Ovary (tissue), 9 donors: Measurements from ENCODE around the gene RASIP1. TPM values are rescaled to one million over a fixed set of nuclear protein-coding genes. Genes with fewer than 3 reads are reported as not detected.

Source experiments
- DNase-seq, 5 donors: peaks; one replicate each; pipeline ENCODE4 v3.0.0-alpha.2; 2019 to 2020
- H3K27ac ChIP-seq, 2 donors: fragments of 200-600 bp; one replicate each; pipeline versions ENCODE4 v1.5.1 to v1.8.0; 2019 to 2022
- H3K27me3 ChIP-seq: fragments of 200-600 bp; one replicate; pipeline ENCODE4 v1.8.0; 2022
- H3K36me3 ChIP-seq: fragments of 200-600 bp; sonication (generic); one replicate; pipeline ENCODE4 v1.5.1; 2019
- H3K4me1 ChIP-seq: one replicate; pipeline ENCODE4 v1.8.1; 2013; ENCODE audit warnings: mild to moderate bottlenecking, moderate library complexity; ENCODE audit not compliant: insufficient read depth
- H3K4me3 ChIP-seq: fragments of 200-600 bp; sonication (generic); one replicate; pipeline ENCODE4 v1.5.1; 2017
- H3K9me3 ChIP-seq, 2 donors: fragments of 200-600 bp in 1 of 2; sonication (generic) in 1 of 2; one replicate each; pipeline versions ENCODE4 v1.5.1 to v1.8.1; 2013 to 2019; ENCODE audit warnings: mild to moderate bottlenecking in 1 of 2, moderate library complexity in 1 of 2
- CTCF ChIP-seq, 3 donors: fragments of 450-650 bp in 2 of 3; fragments of 200-600 bp in 1 of 3; IDR thresholded peaks; one replicate each; pipeline versions ENCODE4 v1.5.1 to v1.8.0; 2016 to 2022; ENCODE audit warnings: antibody characterized with exemption in 3 of 3, mild to moderate bottlenecking in 1 of 3
- EP300 ChIP-seq: sonication (generic); formaldehyde crosslinking; IDR thresholded peaks from one replicate; pipeline ENCODE4 v1.6.1; 2017; ENCODE audit warnings: antibody characterized with exemption
- POLR2A ChIP-seq: fragments of 450-650 bp; IDR thresholded peaks from one replicate; pipeline ENCODE4 v1.6.1; 2017; ENCODE audit warnings: antibody characterized with exemption, mild to moderate bottlenecking, moderate library complexity
- WGBS, 3 donors: extraction: QIAGEN DNeasy Blood & Tissue Kit in 1 of 3; methylation state at CpG; one replicate each; pipeline versions ENCODE4 v1.1.5 to v1.1.7; 2013 to 2017; 5-methylcytosine and 5-hydroxymethylcytosine counted together
- intact Hi-C, 4 donors: fragments of 100-400 bp; cut with DNase I; formaldehyde crosslinking; loops; one replicate each; pipeline versions ENCODE4 v1.11.0 to v1.15.1; 2022 to 2023
- polyA plus RNA-seq, 2 donors: library from polyadenylated mRNA; stranded (reverse); fragments of 200-250 nt in 1 of 2; fragments of 350-450 nt in 1 of 2; fragmentation: Illumina TruSeq in 1 of 2; extraction: RNeasy Lipid Tissue Mini Kit (QIAGEN cat#74804) in 1 of 2; gene quantifications; one replicate each; pipeline ENCODE4 v1.2.3, GENCODE V29; 2013 to 2014
- total RNA-seq, 7 donors: library from RNA; depleted of rRNA in 2 of 7; stranded (reverse); fragments of >200 nt in 2 of 7; fragmentation: NEBNext Ultra II Directional in 3 of 7; extraction: Animal tissue kit (Norgen Biotek cat#: 25700) in 3 of 7; gene quantifications; one replicate each; pipeline versions ENCODE4 v1.1.0 to v1.2.4, GENCODE V29; 2016 to 2023
- donor health status: DM: no; HTN: no; CAD: no; lungs with moderate emphysema.
- donor health status: DM: no; HTN: no; CAD: no.
- donor health status: Bipolar disorder and iron deficiency.
- donor health status: DM: yes; HTN: yes; CAD: no.
- donor health status: DM: no; HTN: no; CAD: no.
- donor health status: DM: yes; HTN: yes; CAD: no.

The RASIP1 gene
- total and polyA plus RNA-seq, 9 donors: 4.1 to 25.9 (median 14.2) TPM

- DNase-seq: no peak
- no peak overlapping the region for H3K27ac ChIP-seq
- WGBS, 3 donors: 82 to 89% (median 84%) methylated on average over 11 of the region's 11 CpGs
- H3K27me3 ChIP-seq: no peaks in the 10 kb centered on the region
- TF ChIP-seq CTCF (IDR thresholded peaks at IDR 0.05) (no peak), POLR2A (no peak), EP300 (no peak)
- H3K9me3 ChIP-seq: no peaks in the 10 kb centered on the region
- intact Hi-C loops: no loop called here
- H3K36me3 ChIP-seq: no peaks in the 10 kb centered on the region
- H3K4me3 ChIP-seq: no peak overlapping the region
- H3K4me1 ChIP-seq: peaks cover 2% of the 10 kb centered on the region
Observed at GRCh38 chr19:48756212-48756611, 15.8 kb upstream of the RASIP1 start.

- Histone ChIP-seq H3K36me3 (no peaks in the 10 kb centered on the region), H3K4me1 (peaks cover 2% of the 10 kb centered on the region), H3K9me3 (no peaks in the 10 kb centered on the region), H3K4me3 (no peak overlapping the region), H3K27me3 (no peaks in the 10 kb centered on the region), H3K27ac (no peak overlapping the region)
- WGBS, 3 donors: 52 to 73% (median 55%) methylated on average over 5 of the region's 5 CpGs
- intact Hi-C loops: no loop called here
- TF ChIP-seq EP300: no peak
- TF ChIP-seq POLR2A: no peak
- TF ChIP-seq CTCF (IDR thresholded peaks at IDR 0.05): no peak
- DNase-seq: no peak
Observed at GRCh38 chr19:48755787-48756186, 15.4 kb upstream of the RASIP1 start.

GRCh38 chr19:48755084-48755641, 14.8 kb upstream of the RASIP1 start, which contains the start of gene FGF21:
TSS of gene FGF21 (plus strand) at chr19:48755524. CDS start at chr19:48756237, 713 bp downstream.
- Histone ChIP-seq H3K36me3 (no peaks in the 10 kb centered on the region), H3K27me3 (no peaks in the 10 kb centered on the region), H3K4me3 (no peak within 1 kb of the TSS), H3K4me1 (peaks cover 2% of the 10 kb centered on the region), H3K27ac (no peak within 1 kb of the TSS), H3K9me3 (no peaks in the 10 kb centered on the region)
- no peak for DNase-seq
- no peak for TF ChIP-seq CTCF (IDR thresholded peaks at IDR 0.05)
- intact Hi-C loops: no loop called here
- WGBS, 3 donors: 55 to 83% (median 69%) methylated on average over 4 of the region's 4 CpGs

- intact Hi-C loops: no loop called here
- 1 to 6% (median 2%) methylated on average over 59 to 73 of the region's 73 CpGs for WGBS, 3 donors
- no peak within 1 kb of the TSS for H3K27ac ChIP-seq
- H3K27me3 ChIP-seq: no peaks in the 10 kb centered on the region
- no peak for DNase-seq
- TF ChIP-seq POLR2A (no peak), EP300 (no peak), CTCF (IDR thresholded peaks at IDR 0.05) (no peak)
- no peaks in the 10 kb centered on the region for H3K36me3 ChIP-seq
- H3K4me3 ChIP-seq: peak within 1 kb of the TSS; percentile 9
- H3K4me1 ChIP-seq: peaks cover 2% of the 10 kb centered on the region
- H3K9me3 ChIP-seq: no peaks in the 10 kb centered on the region
Observed at GRCh38 chr19:48752496-48753365, 12.3 kb upstream of the RASIP1 start, which contains the start of gene FUT1. TSS of gene FUT1 (minus strand) at chr19:48752641. CDS start at chr19:48751281, 1,360 bp downstream.
